Endodermal cell (in vitro differentiated cells): ENCODE results near the gene PADI3. TPM values are rescaled to one million over a fixed set of nuclear protein-coding genes. Genes with fewer than 3 reads are reported as not detected.

ENCODE experiments used
- DNase-seq: peaks from one replicate; pipeline ENCODE4 v3.0.0-alpha.2; 2017
- H3K27ac ChIP-seq: 2 replicates; pipeline ENCODE4 v1.5.1; 2013; ENCODE audit warnings: mild to moderate bottlenecking, low read depth, low read length, moderate library complexity
- H3K27me3 ChIP-seq: 2 replicates; pipeline ENCODE4 v1.6.1; 2013; ENCODE audit warnings: mild to moderate bottlenecking, low read length, moderate library complexity; ENCODE audit not compliant: insufficient read depth, control insufficient read depth, poor library complexity, severe bottlenecking
- H3K36me3 ChIP-seq: 2 replicates; pipeline ENCODE4 v1.7.0; 2013; ENCODE audit warnings: mild to moderate bottlenecking, low read length, moderate library complexity; ENCODE audit not compliant: control insufficient read depth, insufficient read depth
- H3K4me1 ChIP-seq: one replicate; pipeline ENCODE4 v1.7.0; 2013; ENCODE audit warnings: low read length; ENCODE audit not compliant: control insufficient read depth, insufficient read depth
- H3K4me3 ChIP-seq: 2 replicates; pipeline ENCODE4 v1.5.1; 2013; ENCODE audit warnings: mild to moderate bottlenecking, low read length, moderate library complexity
- H3K9ac ChIP-seq: 2 replicates; pipeline ENCODE4 v1.6.1; 2013; ENCODE audit warnings: mild to moderate bottlenecking, low read length, moderate library complexity; ENCODE audit not compliant: poor library complexity, severe bottlenecking; ENCODE audit errors: extremely low read depth
- H3K9me3 ChIP-seq: 2 replicates; pipeline ENCODE4 v1.6.1; 2013; ENCODE audit warnings: mild to moderate bottlenecking, low read length, moderate library complexity; ENCODE audit not compliant: control insufficient read depth
- H3K27ac Mint-ChIP-seq: 2 replicates; pipeline ENCODE4 v1.8.0; 2020; ENCODE audit warnings: mixed read lengths
- H3K27me3 Mint-ChIP-seq: 2 replicates; pipeline ENCODE4 v1.8.0; 2021; ENCODE audit warnings: mild to moderate bottlenecking, mixed read lengths; ENCODE audit not compliant: insufficient read depth
- H3K36me3 Mint-ChIP-seq: 2 replicates; pipeline ENCODE4 v1.8.0; 2020; ENCODE audit warnings: low read depth, mixed read lengths
- H3K4me1 Mint-ChIP-seq: 2 replicates; pipeline ENCODE4 v1.8.0; 2020; ENCODE audit warnings: mixed read lengths
- H3K4me3 Mint-ChIP-seq: 2 replicates; pipeline ENCODE4 v1.8.0; 2020; ENCODE audit warnings: mild to moderate bottlenecking, moderate library complexity, mixed read lengths
- H3K9me3 Mint-ChIP-seq: 2 replicates; pipeline ENCODE4 v1.8.0; 2020; ENCODE audit warnings: mild to moderate bottlenecking, mixed read lengths
- WGBS, 2 experiments: methylation state at CpG; one replicate each; pipeline versions ENCODE4 v1.1.5 to v1.1.7; 2013; ENCODE audit warnings: missing lambda C conversion rate in 2 of 2, mixed read lengths in 1 of 2; ENCODE audit not compliant: insufficient coverage in 1 of 2, insufficient read length in 1 of 2; 5-methylcytosine and 5-hydroxymethylcytosine counted together
- total RNA-seq, 2 donors: library from RNA; stranded (reverse); fragmentation: NEBNext Ultra II Directional in 1 of 2; extraction: Animal tissue kit (Norgen Biotek cat#: 25700) in 1 of 2; gene quantifications; 2 replicates in 1 of 2; 3 replicates in 1 of 2; pipeline ENCODE4 v1.2.1, GENCODE V29; 2021
- TF ChIP-seq, protein P1 (sequence below): fragments of 200-600 bp; sonication (generic); conservative IDR thresholded peaks from 2 replicates; pipeline ENCODE4 v1.5.0; 2021; ENCODE audit warnings: antibody characterized with exemption, mild to moderate bottlenecking

The PADI3 gene
- total RNA-seq, 2 donors from 2014 or later = 0.29 to 0.33 TPM

DNA sequence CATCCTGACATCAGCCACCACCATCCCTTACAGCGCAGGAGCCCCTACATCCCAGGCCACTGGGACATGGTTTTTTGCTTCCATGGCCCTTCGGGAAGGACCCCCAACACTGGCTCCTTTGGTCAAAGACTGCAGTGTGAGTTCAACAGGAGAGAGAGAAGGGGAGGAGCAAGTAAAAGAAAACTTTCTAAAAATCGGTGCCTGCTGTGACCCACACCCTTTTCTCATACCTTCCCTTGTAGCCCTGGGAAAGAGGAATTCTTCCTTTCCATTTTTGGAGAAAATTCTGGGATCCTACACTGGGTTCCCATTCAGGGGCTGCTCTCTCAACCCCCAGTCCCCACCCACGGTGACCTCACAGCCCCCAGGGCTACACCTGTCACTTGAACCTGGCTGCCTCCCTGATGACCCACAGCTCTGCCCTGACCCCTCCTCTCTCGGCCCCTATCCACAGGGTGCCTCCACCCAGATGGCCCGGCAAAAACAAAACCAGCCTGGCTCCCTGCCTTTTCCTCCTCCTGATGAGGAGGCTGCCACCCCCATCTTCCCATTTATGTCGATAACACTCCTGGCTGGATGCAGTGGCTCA lies 66.7 kb downstream of the PADI3 start:
- Mint-ChIP-seq H3K27ac (no peak overlapping the region), H3K36me3 (no peaks in the 10 kb centered on the region), H3K27me3 (peaks cover 3% of the 10 kb centered on the region), H3K9me3 (peaks cover 10% of the 10 kb centered on the region), H3K4me1 (no peaks in the 10 kb centered on the region), H3K4me3 (no peak overlapping the region)
- H3K4me1 ChIP-seq = no peaks in the 10 kb centered on the region
- no peak overlapping the region for H3K9ac ChIP-seq
- no peak overlapping the region for H3K4me3 ChIP-seq
- peaks cover 10% of the 10 kb centered on the region for H3K9me3 ChIP-seq
- no peaks in the 10 kb centered on the region for H3K27me3 ChIP-seq
- H3K27ac ChIP-seq = no peak overlapping the region
- H3K36me3 ChIP-seq = no peaks in the 10 kb centered on the region
- 15 to 56% methylated on average over 3 to 7 of the region's 7 CpGs for WGBS, 2 experiments
- TF ChIP-seq, protein P1, sequence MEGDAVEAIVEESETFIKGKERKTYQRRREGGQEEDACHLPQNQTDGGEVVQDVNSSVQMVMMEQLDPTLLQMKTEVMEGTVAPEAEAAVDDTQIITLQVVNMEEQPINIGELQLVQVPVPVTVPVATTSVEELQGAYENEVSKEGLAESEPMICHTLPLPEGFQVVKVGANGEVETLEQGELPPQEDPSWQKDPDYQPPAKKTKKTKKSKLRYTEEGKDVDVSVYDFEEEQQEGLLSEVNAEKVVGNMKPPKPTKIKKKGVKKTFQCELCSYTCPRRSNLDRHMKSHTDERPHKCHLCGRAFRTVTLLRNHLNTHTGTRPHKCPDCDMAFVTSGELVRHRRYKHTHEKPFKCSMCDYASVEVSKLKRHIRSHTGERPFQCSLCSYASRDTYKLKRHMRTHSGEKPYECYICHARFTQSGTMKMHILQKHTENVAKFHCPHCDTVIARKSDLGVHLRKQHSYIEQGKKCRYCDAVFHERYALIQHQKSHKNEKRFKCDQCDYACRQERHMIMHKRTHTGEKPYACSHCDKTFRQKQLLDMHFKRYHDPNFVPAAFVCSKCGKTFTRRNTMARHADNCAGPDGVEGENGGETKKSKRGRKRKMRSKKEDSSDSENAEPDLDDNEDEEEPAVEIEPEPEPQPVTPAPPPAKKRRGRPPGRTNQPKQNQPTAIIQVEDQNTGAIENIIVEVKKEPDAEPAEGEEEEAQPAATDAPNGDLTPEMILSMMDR = no peak
- peak; percentile 75 for DNase-seq

GRCh38 chr1:17316704-17317103 lies 67.8 kb downstream of the PADI3 start:
- peaks cover 3% of the 10 kb centered on the region for H3K27me3 Mint-ChIP-seq

DNA sequence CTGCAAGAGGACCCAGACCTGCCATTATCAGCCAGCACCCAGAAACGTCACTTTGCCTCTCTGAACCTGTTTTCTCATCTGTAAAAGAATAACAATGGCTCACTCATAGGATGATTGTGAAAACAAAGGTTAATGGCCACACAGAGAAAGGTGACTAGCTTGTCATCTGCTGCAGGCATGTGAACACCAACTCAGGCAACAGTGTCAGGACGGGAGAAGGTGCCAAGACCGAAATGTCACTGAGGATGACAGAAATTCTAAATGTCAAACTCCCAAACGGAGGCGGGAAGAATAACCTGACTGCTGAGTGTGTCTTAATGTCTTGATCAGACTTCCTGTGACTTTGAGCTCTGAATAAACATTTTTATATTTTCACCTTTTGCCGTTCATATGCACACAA lies 69.4 kb downstream of the PADI3 start:
- Histone ChIP-seq H3K9me3 (peaks cover 10% of the 10 kb centered on the region), H3K9ac (no peak overlapping the region), H3K27me3 (no peaks in the 10 kb centered on the region), H3K4me1 (no peaks in the 10 kb centered on the region), H3K27ac (no peak overlapping the region), H3K4me3 (no peak overlapping the region), H3K36me3 (no peaks in the 10 kb centered on the region)
- no peaks in the 10 kb centered on the region for H3K4me1 Mint-ChIP-seq
- no peak overlapping the region for H3K4me3 Mint-ChIP-seq
- DNase-seq = peak; percentile 41
- TF ChIP-seq, protein P1 = no peak
- H3K27me3 Mint-ChIP-seq = peaks cover 3% of the 10 kb centered on the region
- no peak overlapping the region for H3K27ac Mint-ChIP-seq
- peaks cover 11% of the 10 kb centered on the region for H3K9me3 Mint-ChIP-seq
- no peaks in the 10 kb centered on the region for H3K36me3 Mint-ChIP-seq
- 78 to 88% methylated on average over 6 of the region's 6 CpGs for WGBS, 2 experiments

More at GRCh38 chr1:17316704-17317103, 67.8 kb downstream of the PADI3 start:
- Mint-ChIP-seq H3K9me3 (peaks cover 11% of the 10 kb centered on the region), H3K36me3 (no peaks in the 10 kb centered on the region), H3K4me3 (no peak overlapping the region), H3K4me1 (no peaks in the 10 kb centered on the region), H3K27ac (no peak overlapping the region)
- H3K9me3 ChIP-seq = peaks cover 10% of the 10 kb centered on the region
- DNase-seq = no peak
- H3K4me3 ChIP-seq = no peak overlapping the region
- H3K9ac ChIP-seq = no peak overlapping the region
- WGBS, 2 experiments = 75 to 83% methylated on average over 5 to 9 of the region's 9 CpGs
- H3K27ac ChIP-seq = no peak overlapping the region
- no peaks in the 10 kb centered on the region for H3K36me3 ChIP-seq
- H3K27me3 ChIP-seq = no peaks in the 10 kb centered on the region
- TF ChIP-seq, protein P1 = no peak
- no peaks in the 10 kb centered on the region for H3K4me1 ChIP-seq
